SK-N-MC (cell line): ENCODE results near the gene ELOVL6.

Experiments
- EZH2 ChIP-seq: fragments of 200-600 bp; sonication (generic); IDR thresholded peaks from one replicate; pipeline ENCODE4 v1.6.1; 2017; ENCODE audit warnings: antibody characterized with exemption
- FOXP2 ChIP-seq: optimal IDR thresholded peaks from 2 replicates; pipeline ENCODE3; 2011; ENCODE audit warnings: mild to moderate bottlenecking, moderate library complexity; ENCODE audit not compliant: insufficient read depth; ENCODE audit errors: extremely low read length, control extremely low read depth
- POLR2AphosphoS5 ChIP-seq: IDR thresholded peaks from 2 replicates; pipeline ENCODE4 v1.6.1; 2012; ENCODE audit warnings: mild to moderate bottlenecking, low read depth, low read length, borderline replicate concordance

DNA sequence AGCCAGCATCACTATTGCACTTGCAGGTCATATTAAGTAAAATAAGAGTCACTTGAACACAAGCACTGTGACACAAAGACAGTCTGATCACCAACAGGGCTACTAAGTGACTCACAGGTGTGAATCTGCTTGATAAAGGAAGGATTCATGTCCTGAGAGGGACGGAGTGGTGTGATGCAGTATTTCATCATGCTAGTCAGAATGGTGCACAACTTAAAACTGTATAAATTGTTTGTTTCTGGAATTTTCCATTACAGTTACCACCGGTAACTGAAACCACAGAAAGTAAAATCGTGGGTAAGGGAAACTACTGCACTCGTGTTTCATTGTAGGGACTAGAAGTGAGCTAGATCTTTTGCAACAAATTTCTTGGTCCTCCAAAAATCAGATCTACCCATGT, 109.7 kb downstream of the ELOVL6 start:
- TF ChIP-seq EZH2 = no peak
- TF ChIP-seq POLR2AphosphoS5 = no peak
- TF ChIP-seq FOXP2 = no peak
